Ishikawa (cell line): ENCODE results near the gene MYO5B.
A peak's percentile ranks its signal among the peaks of the same experiment; 100 is the strongest.

Experiments
- CEBPB ChIP-seq: IDR thresholded peaks from 2 replicates; pipeline ENCODE4 v1.6.1; 2012
- CREB1 ChIP-seq: IDR thresholded peaks from 2 replicates; pipeline ENCODE4 v1.6.1; 2012; ENCODE audit warnings: low read depth
- EGR1 ChIP-seq: IDR thresholded peaks from 2 replicates; pipeline ENCODE4 v1.6.1; 2012
- EP300 ChIP-seq: IDR thresholded peaks from 2 replicates; pipeline ENCODE4 v1.6.1; 2012; ENCODE audit warnings: borderline replicate concordance
- FOXM1 ChIP-seq: IDR thresholded peaks from 2 replicates; pipeline ENCODE4 v1.6.1; 2012; ENCODE audit warnings: low read depth, borderline replicate concordance
- MAX ChIP-seq: IDR thresholded peaks from 2 replicates; pipeline ENCODE4 v1.6.1; 2012
- NFIC ChIP-seq: IDR thresholded peaks from 2 replicates; pipeline ENCODE4 v1.6.1; 2012
- RAD21 ChIP-seq: IDR thresholded peaks from 2 replicates; pipeline ENCODE4 v1.6.1; 2012; ENCODE audit warnings: low read depth
- TAF1 ChIP-seq: IDR thresholded peaks from 2 replicates; pipeline ENCODE4 v1.6.1; 2012; ENCODE audit warnings: low read depth, mild to moderate bottlenecking
- TCF12 ChIP-seq: IDR thresholded peaks from 2 replicates; pipeline ENCODE4 v1.6.1; 2012; ENCODE audit warnings: low read depth
- TEAD4 ChIP-seq: IDR thresholded peaks from 2 replicates; pipeline ENCODE4 v1.6.1; 2012
- USF1 ChIP-seq: IDR thresholded peaks from 2 replicates; pipeline ENCODE4 v1.6.1; 2012
- YY1 ChIP-seq: IDR thresholded peaks from 2 replicates; pipeline ENCODE4 v1.6.1; 2012; ENCODE audit warnings: low read depth
- ZBTB7A ChIP-seq: IDR thresholded peaks from 2 replicates; pipeline ENCODE4 v1.6.1; 2012; ENCODE audit warnings: low read depth
- TF ChIP-seq, protein P1 (sequence below): IDR thresholded peaks from 2 replicates; pipeline ENCODE4 v1.6.1; 2012; ENCODE audit warnings: low read depth, mild to moderate bottlenecking

MYO5B gene

DNA sequence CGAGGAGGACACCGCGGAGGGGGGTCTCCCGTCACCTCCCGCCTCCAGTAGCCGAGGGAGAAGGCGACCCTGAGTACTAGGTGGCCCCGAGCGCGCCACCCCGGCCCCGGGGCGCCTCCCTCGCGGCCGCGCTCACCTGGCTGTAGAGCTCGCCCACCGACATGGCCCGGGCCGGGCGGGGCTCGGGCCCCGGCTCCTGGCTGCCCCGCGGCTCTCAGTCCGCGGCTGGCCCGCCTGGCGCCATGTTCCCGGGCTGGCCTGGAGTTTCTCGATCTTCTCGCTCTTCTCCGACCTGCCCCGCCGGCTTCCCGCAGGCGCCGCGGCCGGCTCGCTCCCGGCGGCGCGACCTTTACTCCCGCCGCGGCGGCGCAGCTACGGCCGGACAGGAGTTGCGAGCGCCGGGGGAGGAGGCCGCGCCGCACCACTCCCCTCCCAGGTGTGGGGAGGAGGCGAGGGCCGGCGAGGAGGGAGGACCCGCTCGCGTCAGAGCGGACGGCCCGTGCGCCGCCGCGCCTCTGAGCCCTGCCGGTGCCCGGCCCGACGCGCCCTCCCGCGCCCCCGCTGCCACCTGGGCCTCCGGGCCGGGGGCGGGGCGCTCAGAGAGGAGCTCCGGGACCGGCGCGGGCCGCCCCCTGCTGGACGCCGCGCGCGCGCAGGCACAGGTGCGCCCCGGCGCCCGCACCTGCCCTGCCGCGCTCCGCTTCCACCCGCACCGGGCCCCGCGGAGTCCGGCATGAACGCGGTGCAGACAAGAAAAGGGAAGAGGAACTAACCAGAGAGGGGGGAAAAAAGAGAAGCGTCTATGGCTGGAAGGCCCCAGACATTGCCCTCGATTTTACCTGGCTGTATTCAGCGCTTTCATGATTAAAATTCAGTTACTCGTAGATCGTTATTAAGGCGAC, at the start of gene MYO5B:
MYO5B (minus strand) TSS at position 517 of the 902 bp plus-strand sequence; CDS start at position 163, 354 bp downstream.
- TF ChIP-seq, protein P1, sequence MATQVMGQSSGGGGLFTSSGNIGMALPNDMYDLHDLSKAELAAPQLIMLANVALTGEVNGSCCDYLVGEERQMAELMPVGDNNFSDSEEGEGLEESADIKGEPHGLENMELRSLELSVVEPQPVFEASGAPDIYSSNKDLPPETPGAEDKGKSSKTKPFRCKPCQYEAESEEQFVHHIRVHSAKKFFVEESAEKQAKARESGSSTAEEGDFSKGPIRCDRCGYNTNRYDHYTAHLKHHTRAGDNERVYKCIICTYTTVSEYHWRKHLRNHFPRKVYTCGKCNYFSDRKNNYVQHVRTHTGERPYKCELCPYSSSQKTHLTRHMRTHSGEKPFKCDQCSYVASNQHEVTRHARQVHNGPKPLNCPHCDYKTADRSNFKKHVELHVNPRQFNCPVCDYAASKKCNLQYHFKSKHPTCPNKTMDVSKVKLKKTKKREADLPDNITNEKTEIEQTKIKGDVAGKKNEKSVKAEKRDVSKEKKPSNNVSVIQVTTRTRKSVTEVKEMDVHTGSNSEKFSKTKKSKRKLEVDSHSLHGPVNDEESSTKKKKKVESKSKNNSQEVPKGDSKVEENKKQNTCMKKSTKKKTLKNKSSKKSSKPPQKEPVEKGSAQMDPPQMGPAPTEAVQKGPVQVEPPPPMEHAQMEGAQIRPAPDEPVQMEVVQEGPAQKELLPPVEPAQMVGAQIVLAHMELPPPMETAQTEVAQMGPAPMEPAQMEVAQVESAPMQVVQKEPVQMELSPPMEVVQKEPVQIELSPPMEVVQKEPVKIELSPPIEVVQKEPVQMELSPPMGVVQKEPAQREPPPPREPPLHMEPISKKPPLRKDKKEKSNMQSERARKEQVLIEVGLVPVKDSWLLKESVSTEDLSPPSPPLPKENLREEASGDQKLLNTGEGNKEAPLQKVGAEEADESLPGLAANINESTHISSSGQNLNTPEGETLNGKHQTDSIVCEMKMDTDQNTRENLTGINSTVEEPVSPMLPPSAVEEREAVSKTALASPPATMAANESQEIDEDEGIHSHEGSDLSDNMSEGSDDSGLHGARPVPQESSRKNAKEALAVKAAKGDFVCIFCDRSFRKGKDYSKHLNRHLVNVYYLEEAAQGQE, result no peak
- no peak for TF ChIP-seq TCF12
- TF ChIP-seq FOXM1, result no peak
- peak; percentile 52; the same call in 1 of the 2 replicates for TF ChIP-seq RAD21
- no peak for TF ChIP-seq TEAD4
- no peak for TF ChIP-seq EP300
- peak; percentile 31; the same call in 1 of the 2 replicates for TF ChIP-seq EGR1
- no peak for TF ChIP-seq CEBPB
- TF ChIP-seq MAX, result peak; percentile 32; the same call in 1 of the 2 replicates
- peak; percentile 39; the same call in 1 of the 2 replicates for TF ChIP-seq YY1
- no peak for TF ChIP-seq ZBTB7A
- no peak for TF ChIP-seq NFIC
- no peak for TF ChIP-seq USF1

- TF ChIP-seq NFIC (no peak), MAX (no peak), USF1 (no peak), YY1 (no peak), TAF1 (no peak), CREB1 (no peak), TCF12 (no peak), ZBTB7A (no peak), FOXM1 (no peak), EGR1 (no peak), TEAD4 (no peak), RAD21 (no peak), CEBPB (no peak), EP300 (no peak)
- TF ChIP-seq, protein P1, result no peak
Measured at GRCh38 chr18:50240080-50240563, 45.2 kb upstream of the MYO5B start.

DNA sequence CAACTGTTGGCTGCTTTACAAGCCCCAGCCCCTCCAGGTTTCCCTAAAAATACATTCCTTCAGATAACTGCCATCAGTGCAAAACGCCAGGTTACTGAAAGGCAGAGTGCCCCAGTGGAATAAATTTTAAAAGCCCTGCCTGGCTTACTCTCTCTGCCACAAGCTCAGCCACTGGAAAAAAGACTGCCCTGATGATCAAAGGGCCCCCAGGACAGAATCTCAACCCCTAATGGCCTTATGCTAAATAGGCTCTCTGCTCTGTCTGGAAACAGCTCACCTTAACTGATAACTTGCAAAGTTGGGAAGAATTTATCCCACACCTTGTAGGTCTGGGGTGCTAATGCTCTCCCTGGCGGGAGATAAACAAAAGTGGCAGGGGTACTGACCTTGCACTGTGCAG, 37.5 kb upstream of the MYO5B start:
- TF ChIP-seq YY1, result no peak
- TF ChIP-seq CEBPB, result no peak
- no peak for TF ChIP-seq CREB1
- TF ChIP-seq MAX, result no peak
- TF ChIP-seq ZBTB7A, result no peak
- TF ChIP-seq TAF1, result no peak

DNA sequence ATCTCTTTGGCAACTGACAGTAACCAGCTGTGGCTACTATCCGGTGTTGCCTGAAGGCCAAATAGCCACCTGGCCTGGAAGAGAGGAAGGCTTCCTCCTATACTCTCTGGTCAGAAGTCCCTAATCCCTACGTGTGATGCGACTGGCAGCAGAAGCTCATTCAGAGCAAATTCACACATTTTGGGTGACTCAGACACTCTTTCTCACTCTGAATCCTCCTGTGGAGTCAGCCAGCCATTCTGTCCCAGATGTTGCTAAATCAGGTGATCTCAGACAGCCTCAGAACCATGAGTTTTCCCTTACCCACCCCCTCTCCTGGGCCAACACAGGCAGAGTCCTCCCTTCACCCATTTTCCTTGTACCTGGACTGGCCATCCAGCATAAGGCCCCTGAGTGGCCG, 36.7 kb upstream of the MYO5B start:
- TF ChIP-seq, protein P1, result no peak
- TF ChIP-seq YY1, result no peak
- TF ChIP-seq TAF1, result no peak
- no peak for TF ChIP-seq EGR1
- TF ChIP-seq EP300, result no peak
- no peak for TF ChIP-seq USF1
- no peak for TF ChIP-seq FOXM1
- TF ChIP-seq NFIC, result no peak
- TF ChIP-seq MAX, result no peak
- no peak for TF ChIP-seq TEAD4
- no peak for TF ChIP-seq CREB1
- no peak for TF ChIP-seq RAD21
- TF ChIP-seq ZBTB7A, result no peak
- no peak for TF ChIP-seq TCF12
- no peak for TF ChIP-seq CEBPB
